MCF 10A (cell line): ENCODE measurements around the gene FIBCD1. TPM values are rescaled to one million over a fixed set of nuclear protein-coding genes. Genes with fewer than 3 reads are reported as not detected.
A peak's percentile ranks its signal among the peaks of the same experiment; 100 is the strongest.

Source experiments
- BruUV-seq: library from RNA; stranded (reverse); fragments of 400-500 nt; replicated peaks from 2 replicates; lab custom pipeline; 2021; lab: Mats Ljungman, UMichigan
- CTCF ChIA-PET: fragments of 300-600 bp; sonication (Branson Sonifier 250); formaldehyde crosslinking; extraction: SDS; loops from one replicate; lab custom pipeline; 2021; ENCODE audit warnings: antibody characterized with exemption, inconsistent platforms; lab: Yijun Ruan, JAX
- POLR2A ChIA-PET: fragments of 300-600, 350-650 bp; sonication (Branson Sonifier 250); formaldehyde crosslinking; extraction: SDS; loops from one replicate; lab custom pipeline; 2020; ENCODE audit warnings: antibody characterized with exemption, inconsistent platforms; lab: Yijun Ruan, JAX
- DNase-seq: peaks from one replicate; pipeline ENCODE4 v3.0.0-alpha.2; 2018; ENCODE audit not compliant: unreplicated experiment
- H3K27ac Mint-ChIP-seq: one replicate; pipeline ENCODE4 v1.8.0; 2022; ENCODE audit warnings: mild to moderate bottlenecking, low read depth, mixed read lengths; ENCODE audit not compliant: unreplicated experiment
- H3K27me3 Mint-ChIP-seq: one replicate; pipeline ENCODE4 v1.8.0; 2022; ENCODE audit warnings: mixed read lengths; ENCODE audit not compliant: insufficient read depth, unreplicated experiment
- H3K36me3 Mint-ChIP-seq: one replicate; pipeline ENCODE4 v1.8.0; 2022; ENCODE audit warnings: mild to moderate bottlenecking, moderate library complexity, mixed read lengths; ENCODE audit not compliant: insufficient read depth, unreplicated experiment
- H3K4me1 Mint-ChIP-seq: one replicate; pipeline ENCODE4 v1.8.0; 2022; ENCODE audit warnings: mixed read lengths; ENCODE audit not compliant: insufficient read depth, unreplicated experiment
- H3K4me3 Mint-ChIP-seq: one replicate; pipeline ENCODE4 v1.8.0; 2022; ENCODE audit warnings: mild to moderate bottlenecking, moderate library complexity, mixed read lengths; ENCODE audit not compliant: unreplicated experiment
- H3K9me3 Mint-ChIP-seq: one replicate; pipeline ENCODE4 v1.8.0; 2022; ENCODE audit warnings: mixed read lengths; ENCODE audit not compliant: unreplicated experiment
- intact Hi-C: fragments of 100-400 bp; cut with micrococcal nuclease; formaldehyde crosslinking; loops from 2 replicates; pipeline ENCODE4 v1.14.1; 2022
- total RNA-seq: library from RNA; stranded (reverse); gene quantifications from 2 replicates; pipeline ENCODE4 v1.2.3, GENCODE V29; 2022
- TF ChIP-seq, protein P1 (sequence below): fragments of 200-600 bp; IDR thresholded peaks from one replicate; pipeline ENCODE4 v1.8.0; 2022; ENCODE audit warnings: antibody characterized with exemption, mild to moderate bottlenecking; ENCODE audit not compliant: unreplicated experiment

FIBCD1 gene
- total RNA-seq, 1 experiment from 2014 or later, result 1.6 TPM

DNA sequence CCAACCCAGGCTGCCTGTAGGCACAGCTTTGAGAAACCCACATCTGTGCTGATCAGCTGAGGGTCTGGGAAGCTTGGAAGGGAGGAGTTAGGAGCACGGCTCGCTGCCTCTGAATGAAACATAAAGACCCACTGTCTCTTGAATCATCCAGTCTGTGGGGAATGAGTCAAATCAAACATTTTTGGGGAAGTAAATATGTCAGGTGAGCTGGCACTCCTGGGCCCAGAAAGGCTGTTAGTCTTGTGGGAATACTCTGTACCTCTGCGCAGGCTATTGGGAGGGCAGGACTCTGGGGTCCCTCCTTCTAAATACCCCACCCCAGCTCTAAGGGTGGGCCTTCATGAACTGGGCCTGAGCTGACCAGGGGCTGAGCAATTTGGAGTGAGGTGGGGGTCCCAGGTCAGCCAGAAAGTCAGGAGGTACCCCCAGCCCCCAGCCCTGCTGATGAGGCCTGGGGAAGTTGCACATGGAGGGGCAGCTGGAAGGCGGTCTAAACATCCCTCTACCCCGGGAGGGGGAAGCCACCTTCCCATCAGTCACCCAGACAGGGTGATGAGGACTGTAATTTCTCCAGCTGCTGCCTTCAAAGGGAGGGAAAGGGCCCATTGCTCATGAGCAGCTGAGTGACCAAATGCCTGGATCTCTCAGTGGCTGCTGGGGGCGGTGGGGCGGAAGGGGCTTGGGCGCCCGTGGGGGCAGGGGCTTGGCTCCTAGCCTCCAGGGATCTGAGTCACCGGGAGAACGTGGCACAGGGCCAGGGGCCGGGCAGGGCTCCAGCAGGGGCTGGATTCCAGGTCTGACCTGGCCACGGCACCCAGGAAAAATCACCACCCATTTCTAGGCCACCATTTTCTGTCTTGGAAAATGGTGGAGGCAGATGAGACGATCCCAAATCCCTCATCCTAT, 10.8 kb downstream of the FIBCD1 start:
- DNase-seq, result peak; percentile 84
- ChIA-PET POLR2A (interaction anchor here (0.5 to 1.4 kb wide), 6 partner anchors 10 to 127 kb away, joined by 3 read pairs; no protein-coding TSS in a partner anchor), CTCF (interaction anchor here (0.6 to 1.2 kb wide), 6 partner anchors 19 to 118 kb away, joined by 3 to 7 read pairs (median 3); no protein-coding TSS in a partner anchor)
- no peaks in the 10 kb centered on the region for H3K36me3 Mint-ChIP-seq
- intact Hi-C loops, result no loop called here
- peaks cover 2% of the 10 kb centered on the region for H3K27me3 Mint-ChIP-seq
- H3K4me1 Mint-ChIP-seq, result peaks cover 6% of the 10 kb centered on the region
- peak overlapping the region; percentile 29 for H3K4me3 Mint-ChIP-seq
- H3K27ac Mint-ChIP-seq, result peak overlapping the region; percentile 84
- TF ChIP-seq, protein P1, sequence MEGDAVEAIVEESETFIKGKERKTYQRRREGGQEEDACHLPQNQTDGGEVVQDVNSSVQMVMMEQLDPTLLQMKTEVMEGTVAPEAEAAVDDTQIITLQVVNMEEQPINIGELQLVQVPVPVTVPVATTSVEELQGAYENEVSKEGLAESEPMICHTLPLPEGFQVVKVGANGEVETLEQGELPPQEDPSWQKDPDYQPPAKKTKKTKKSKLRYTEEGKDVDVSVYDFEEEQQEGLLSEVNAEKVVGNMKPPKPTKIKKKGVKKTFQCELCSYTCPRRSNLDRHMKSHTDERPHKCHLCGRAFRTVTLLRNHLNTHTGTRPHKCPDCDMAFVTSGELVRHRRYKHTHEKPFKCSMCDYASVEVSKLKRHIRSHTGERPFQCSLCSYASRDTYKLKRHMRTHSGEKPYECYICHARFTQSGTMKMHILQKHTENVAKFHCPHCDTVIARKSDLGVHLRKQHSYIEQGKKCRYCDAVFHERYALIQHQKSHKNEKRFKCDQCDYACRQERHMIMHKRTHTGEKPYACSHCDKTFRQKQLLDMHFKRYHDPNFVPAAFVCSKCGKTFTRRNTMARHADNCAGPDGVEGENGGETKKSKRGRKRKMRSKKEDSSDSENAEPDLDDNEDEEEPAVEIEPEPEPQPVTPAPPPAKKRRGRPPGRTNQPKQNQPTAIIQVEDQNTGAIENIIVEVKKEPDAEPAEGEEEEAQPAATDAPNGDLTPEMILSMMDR, result no peak
- no peaks in the 10 kb centered on the region for H3K9me3 Mint-ChIP-seq
- no TSS peak for BruUV-seq

DNA sequence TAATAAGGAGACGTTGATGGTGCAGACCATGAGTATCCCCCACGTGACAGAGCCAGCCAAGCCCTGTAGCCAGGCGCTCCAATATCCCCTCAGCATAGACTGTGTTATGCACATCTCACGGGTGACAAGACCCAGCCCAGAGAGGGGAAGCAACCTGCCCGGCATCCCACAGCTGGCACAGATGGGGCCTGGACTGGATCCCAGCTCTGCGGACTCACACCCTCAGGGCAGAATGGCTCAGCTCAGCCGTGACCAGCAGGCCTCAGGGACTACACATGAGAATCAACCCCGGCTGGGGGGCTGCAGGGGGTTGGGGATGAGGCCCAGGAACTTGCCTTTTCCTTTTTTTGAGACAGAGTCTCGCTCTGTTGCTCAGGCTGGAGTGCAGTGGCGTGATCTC, 11.7 kb downstream of the FIBCD1 start:
- BruUV-seq, result no TSS peak
- Mint-ChIP-seq H3K27ac (peak overlapping the region; percentile 84), H3K9me3 (no peaks in the 10 kb centered on the region), H3K36me3 (no peaks in the 10 kb centered on the region), H3K4me1 (peaks cover 6% of the 10 kb centered on the region), H3K27me3 (peaks cover 11% of the 10 kb centered on the region), H3K4me3 (no peak overlapping the region)
- CTCF ChIA-PET, result interaction anchor here (0.7 to 1.2 kb wide), 5 partner anchors 20 to 71 kb away, joined by 3 to 7 read pairs (median 3); no protein-coding TSS in a partner anchor
- DNase-seq, result peak; percentile 37
- TF ChIP-seq, protein P1, result no peak
- POLR2A ChIA-PET, result interaction anchor here (0.7 to 1.4 kb wide), 4 partner anchors 9 to 128 kb away, joined by 3 read pairs; no protein-coding TSS in a partner anchor
- intact Hi-C loops, result no loop called here

DNA sequence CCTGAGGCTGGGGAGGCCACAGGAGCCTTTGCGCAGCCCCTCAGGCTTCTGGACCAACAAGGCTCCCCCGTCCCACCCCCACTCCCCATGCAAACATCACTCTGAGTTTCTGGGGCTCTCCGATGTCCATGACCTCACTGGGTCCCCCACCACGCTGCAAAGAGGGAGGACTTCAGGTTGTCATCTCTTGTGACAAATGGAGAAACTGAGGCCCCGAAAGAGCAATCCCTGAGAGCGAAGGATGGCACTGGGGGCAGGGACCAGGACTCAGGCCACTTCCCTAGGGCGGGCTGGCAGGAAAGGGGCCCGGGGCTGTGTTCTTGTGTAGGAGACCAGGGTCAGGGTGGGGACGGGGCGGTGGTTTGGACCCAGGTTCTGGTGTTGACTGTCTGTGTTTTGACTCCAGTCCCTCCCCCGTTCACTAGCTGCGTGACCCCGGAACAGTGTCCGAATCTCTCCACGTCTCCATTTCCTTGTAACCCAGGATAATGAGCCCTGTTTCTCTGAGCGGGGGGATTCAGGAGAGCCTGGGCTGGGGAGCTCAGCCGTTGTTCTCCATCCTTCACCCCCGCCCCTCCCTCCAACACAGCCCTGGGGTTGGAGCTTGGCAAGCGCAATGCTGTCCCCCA, 13.9 kb downstream of the FIBCD1 start:
- ChIA-PET CTCF (interaction anchor here (0.6 kb wide), 1 partner anchor 198 kb away, joined by 4 read pairs; no protein-coding TSS in a partner anchor), POLR2A (no interaction called here)
- no peak overlapping the region for H3K27ac Mint-ChIP-seq
- no peaks in the 10 kb centered on the region for H3K36me3 Mint-ChIP-seq
- H3K9me3 Mint-ChIP-seq, result no peaks in the 10 kb centered on the region
- peaks cover 16% of the 10 kb centered on the region for H3K27me3 Mint-ChIP-seq
- DNase-seq, result no peak
- no peak overlapping the region for H3K4me3 Mint-ChIP-seq
- TF ChIP-seq, protein P1, result no peak
- BruUV-seq, result no TSS peak
- H3K4me1 Mint-ChIP-seq, result peaks cover 6% of the 10 kb centered on the region
- intact Hi-C loops, result no loop called here

DNA sequence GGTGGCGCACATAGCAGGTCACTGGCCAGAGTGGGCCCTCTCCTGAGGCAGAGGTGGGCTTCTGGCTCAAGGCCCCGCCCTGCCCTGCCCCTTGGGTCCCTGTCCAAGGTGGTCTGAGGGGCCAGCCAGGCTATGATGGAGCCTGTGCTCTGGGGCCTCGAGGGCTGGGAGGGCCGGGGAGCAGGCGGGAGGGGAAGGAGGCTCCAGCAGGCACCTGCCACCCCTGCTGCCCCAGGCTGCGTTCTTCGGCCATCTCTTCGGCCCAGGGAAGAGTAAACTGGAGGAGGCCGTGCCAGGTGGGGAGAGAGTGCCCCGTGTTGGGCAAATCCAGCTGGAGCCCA, 14.6 kb downstream of the FIBCD1 start:
- H3K27ac Mint-ChIP-seq, result no peak overlapping the region
- no peaks in the 10 kb centered on the region for H3K36me3 Mint-ChIP-seq
- peaks cover 16% of the 10 kb centered on the region for H3K27me3 Mint-ChIP-seq
- TF ChIP-seq, protein P1, result no peak
- DNase-seq, result no peak
- ChIA-PET CTCF (interaction anchor here (0.6 kb wide), 2 partner anchors 198 to 616 kb away, joined by 3 to 4 read pairs; no protein-coding TSS in a partner anchor), POLR2A (no interaction called here)
- no peak overlapping the region for H3K4me3 Mint-ChIP-seq
- intact Hi-C loops, result no loop called here
- H3K9me3 Mint-ChIP-seq, result no peaks in the 10 kb centered on the region
- BruUV-seq, result no TSS peak
- H3K4me1 Mint-ChIP-seq, result peaks cover 6% of the 10 kb centered on the region
